ENCODE results near the gene SLC25A3.
"Not testable (repeated sequence)": the region's sequence is repeated elsewhere in the genome, so short reads cannot be mapped to it uniquely, and the experiment has no call there.

The SLC25A3 gene

DNA sequence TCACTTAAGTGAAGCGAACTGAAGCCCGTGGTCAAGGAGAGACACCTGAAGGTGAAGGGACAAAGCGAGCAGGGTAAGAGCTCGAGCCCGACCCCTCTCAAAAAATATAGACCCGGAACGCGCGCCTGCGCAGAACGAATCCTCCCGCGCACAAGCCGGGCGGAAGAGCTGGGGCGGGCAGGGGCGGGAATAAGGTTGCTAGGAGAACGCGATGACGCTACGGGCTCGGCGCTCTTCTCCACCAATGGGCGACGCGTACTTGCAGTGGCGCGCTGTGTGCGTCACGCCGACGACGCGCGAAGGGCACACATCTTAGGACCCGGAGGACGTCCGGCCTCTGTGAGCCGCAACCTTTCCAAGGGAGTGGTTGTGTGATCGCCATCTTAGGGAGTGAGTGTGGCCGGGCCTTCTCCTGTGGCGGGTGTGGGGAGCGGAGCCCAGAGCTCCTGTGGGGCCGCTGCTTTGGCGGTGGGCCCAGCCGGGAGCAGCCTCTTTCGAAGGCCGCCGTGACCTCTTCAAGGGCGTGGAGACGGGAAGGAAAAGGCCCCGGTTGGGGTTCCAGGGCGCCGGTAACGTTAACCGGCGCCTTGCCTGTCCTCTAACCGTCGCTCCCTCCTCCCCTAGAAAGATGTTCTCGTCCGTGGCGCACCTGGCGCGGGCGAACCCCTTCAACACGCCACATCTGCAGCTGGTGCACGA, at the start of gene SLC25A3:
Gene SLC25A3, plus strand, starts transcription at position 336 of the 699 bp plus-strand sequence. Its CDS starts 293 bp downstream, at position 629.
- peak within 1 kb of the TSS; percentile 99 for H3K4me3 ChIP-seq (ENCODE audit: low read depth, low read length)
- no peak for TF ChIP-seq CTCF (IDR thresholded peaks at IDR 0.05; ENCODE audit: low read depth, low read length, missing control alignments)
- in situ Hi-C loops (cut with HindIII; ENCODE audit: low sequenced_read_pairs), result no loop called here
- peak; percentile 95 for DNase-seq (ENCODE audit: low read depth)

- H3K4me3 ChIP-seq (ENCODE audit: low read depth, low read length), result no peak overlapping the region
- in situ Hi-C loops (cut with HindIII; ENCODE audit: low sequenced_read_pairs), result no loop called here
- no peak for DNase-seq (ENCODE audit: low read depth)
- no peak for TF ChIP-seq CTCF (IDR thresholded peaks at IDR 0.05; ENCODE audit: low read depth, low read length, missing control alignments)
These were observed 49.8 kb upstream of the SLC25A3 start for GRCh38 chr12:98543701-98544100.

- H3K4me3 ChIP-seq (ENCODE audit: low read depth, low read length), result no peak overlapping the region
- DNase-seq (ENCODE audit: low read depth), result peak; percentile 9
- in situ Hi-C loops (cut with HindIII; ENCODE audit: low sequenced_read_pairs), result no loop called here
- no peak for TF ChIP-seq CTCF (IDR thresholded peaks at IDR 0.05; ENCODE audit: low read depth, low read length, missing control alignments)
These were observed 48.7 kb upstream of the SLC25A3 start for GRCh38 chr12:98544751-98545150.

DNA sequence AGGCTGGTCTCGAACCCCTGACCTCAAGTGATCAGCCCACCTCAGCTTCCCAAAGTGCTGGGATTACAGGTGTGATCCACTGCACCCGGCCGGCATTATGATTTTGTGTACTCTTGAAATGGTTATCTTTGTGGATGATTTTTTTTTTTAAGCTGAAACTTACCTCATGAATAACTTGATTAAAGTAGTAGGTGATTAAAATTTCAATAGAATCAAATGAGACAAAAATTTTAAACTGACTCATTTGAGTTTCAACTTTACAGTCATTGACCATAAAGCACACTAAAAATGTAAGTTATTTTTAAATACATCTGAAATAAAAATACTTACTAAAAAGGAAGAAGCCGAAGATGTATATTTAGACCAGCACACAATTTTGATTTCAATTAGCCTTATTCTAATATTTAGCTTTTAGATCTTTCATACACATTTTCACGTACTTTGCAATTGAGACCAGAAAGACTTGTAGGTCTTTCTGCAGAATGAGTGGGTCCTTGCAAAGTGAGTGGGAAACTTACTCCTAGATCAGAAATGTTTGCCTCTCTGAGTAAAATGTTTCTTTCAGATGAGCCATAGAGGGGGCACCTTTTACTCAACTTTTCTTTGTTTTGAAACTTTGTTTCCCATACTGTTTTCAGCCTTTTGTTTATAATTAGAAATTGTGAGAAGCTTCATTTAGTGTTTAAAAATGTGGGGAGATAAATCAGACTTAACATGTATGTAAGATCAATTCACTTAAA, 43.9 kb upstream of the SLC25A3 start:
- no peak overlapping the region for H3K4me3 ChIP-seq (ENCODE audit: low read depth, low read length)
- in situ Hi-C loops (cut with HindIII; ENCODE audit: low sequenced_read_pairs), result no loop called here
- no peak for TF ChIP-seq CTCF (IDR thresholded peaks at IDR 0.05; ENCODE audit: low read depth, low read length, missing control alignments)
- DNase-seq (ENCODE audit: low read depth), result no peak

- H3K4me3 ChIP-seq (ENCODE audit: low read depth, low read length), result no peak overlapping the region
- DNase-seq (ENCODE audit: low read depth), result no peak
- TF ChIP-seq CTCF (IDR thresholded peaks at IDR 0.05; ENCODE audit: low read depth, low read length, missing control alignments), result no peak
- in situ Hi-C loops (cut with HindIII; ENCODE audit: low sequenced_read_pairs), result no loop called here
These were observed 41.7 kb upstream of the SLC25A3 start for GRCh38 chr12:98551787-98552186.

- DNase-seq (ENCODE audit: low read depth); H3K4me3 ChIP-seq (ENCODE audit: low read depth, low read length); in situ Hi-C loops (cut with HindIII; ENCODE audit: low sequenced_read_pairs): not testable (repeated sequence)
These were observed 35.4 kb upstream of the SLC25A3 start for GRCh38 chr12:98558097-98558496.

- TF ChIP-seq CTCF (IDR thresholded peaks at IDR 0.05; ENCODE audit: low read depth, low read length, missing control alignments), result no peak
- no peak for DNase-seq (ENCODE audit: low read depth)
- no peak overlapping the region for H3K4me3 ChIP-seq (ENCODE audit: low read depth, low read length)
- in situ Hi-C loops (cut with HindIII; ENCODE audit: low sequenced_read_pairs), result no loop called here
These were observed 33.8 kb upstream of the SLC25A3 start for GRCh38 chr12:98559666-98560065.

Measured in astrocyte of the cerebellum (primary cell).